ENCODE data around the gene DLL1.
A peak's percentile ranks its signal among the peaks of the same experiment; 100 is the strongest.

DLL1 gene

DNA sequence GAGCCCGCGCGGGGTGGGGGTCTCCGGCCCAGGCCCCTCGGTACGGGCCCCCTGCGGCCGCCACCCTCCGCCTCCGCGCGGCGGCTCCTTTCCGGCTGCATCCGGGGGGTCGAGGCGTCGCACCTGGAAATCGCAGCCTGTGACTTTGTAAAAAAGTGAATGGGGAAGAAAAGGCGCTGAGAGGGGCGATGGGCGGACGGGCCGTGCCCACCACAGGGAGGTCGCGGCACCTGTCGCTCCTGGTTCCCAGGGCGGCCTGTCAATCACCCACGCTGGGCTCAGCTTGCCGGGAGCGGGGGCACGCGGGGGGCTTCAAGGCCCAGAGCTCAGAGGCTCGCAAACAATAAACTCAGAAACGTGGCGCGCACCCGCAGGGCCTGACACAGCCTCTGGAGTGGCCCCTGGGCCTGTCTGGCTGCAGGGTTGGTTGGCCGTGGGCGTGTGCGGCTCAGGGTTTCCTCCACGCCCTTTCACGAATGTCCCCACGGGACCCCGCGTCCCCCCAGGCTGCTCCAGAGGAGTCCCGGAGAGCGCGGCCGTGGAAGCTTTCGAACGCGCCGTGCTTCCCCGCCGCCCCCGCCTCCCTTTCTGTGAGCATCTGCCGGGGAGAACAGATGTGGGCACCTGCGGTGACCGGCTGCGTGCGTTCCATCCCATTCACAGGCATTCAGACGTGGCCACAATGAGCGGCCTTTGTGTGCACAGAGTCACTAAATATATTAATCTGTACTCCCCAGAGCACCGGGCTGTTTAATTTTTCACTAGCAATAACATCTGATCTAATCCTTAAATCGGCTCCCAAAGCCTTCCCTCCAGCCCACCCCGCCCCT lies 6.1 kb upstream of the DLL1 start:
- DNase-seq (ENCODE audit: low read depth): no peak
- no peak overlapping the region for H3K4me3 ChIP-seq (ENCODE audit: low read depth, low read length)

DNA sequence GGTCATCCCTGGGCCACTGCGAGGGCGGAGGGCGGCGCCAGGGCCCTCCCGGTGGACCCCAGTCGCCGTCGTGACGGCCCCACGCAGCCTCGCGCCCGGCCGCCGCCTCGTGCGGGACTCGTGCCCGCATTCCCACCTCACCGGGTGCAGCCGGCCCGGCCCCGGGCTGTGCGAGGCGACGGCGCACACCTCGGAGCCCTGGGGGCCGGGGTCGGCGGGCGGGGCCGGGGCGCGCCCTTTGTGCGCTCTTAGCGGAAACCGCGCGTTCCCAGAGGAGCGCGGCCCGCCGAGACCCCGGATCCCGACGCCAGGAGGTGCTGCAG lies 5.5 kb upstream of the DLL1 start:
- peak overlapping the region; percentile 47 for H3K4me3 ChIP-seq (ENCODE audit: low read depth, low read length)
- DNase-seq (ENCODE audit: low read depth): no peak

DNA sequence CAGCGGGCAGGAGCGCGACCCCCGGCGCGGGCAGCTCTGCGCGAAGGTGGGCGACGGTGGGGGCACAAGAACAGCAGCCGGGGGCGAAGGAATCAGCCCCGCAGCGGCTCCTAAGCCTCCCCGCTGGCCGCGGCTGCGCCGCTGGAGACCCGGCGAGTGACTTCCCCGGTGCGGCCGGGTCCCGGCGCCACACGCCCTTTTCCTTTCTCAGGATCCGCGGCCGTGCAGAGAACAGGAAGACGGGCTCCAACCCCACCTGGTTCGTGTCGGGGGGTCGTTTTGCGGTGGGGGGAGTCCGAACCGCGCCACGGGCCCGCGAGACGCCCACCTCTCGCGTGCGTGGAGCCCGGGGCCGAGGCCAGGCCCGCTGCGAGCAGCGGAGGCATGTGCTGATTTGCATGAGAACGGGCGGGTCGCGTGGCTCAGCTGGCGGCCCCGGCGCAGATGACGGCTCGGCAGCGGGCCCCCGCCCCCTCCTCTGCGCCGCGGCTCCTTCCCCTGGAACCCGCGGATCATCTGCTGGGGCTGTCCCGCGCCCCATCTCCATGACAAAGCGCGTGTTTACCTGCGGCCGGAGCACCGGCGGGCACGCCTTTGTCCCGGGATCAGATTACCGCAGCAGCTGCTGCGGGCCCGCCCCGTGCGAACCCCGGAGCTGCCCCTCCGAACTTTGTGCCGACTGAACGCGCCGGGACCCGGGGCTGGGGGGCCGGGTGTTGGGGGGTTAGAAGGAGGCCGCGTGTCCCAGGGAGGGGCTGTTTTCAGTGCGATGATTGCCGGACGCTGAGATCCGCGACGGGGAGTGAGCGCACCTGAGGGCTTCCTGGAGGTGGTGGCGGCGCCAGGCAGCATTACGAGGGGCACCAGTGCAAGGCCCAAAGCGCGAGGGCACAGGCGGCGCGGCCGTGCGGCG lies 4.9 kb upstream of the DLL1 start:
- DNase-seq (ENCODE audit: low read depth): no peak
- peak overlapping the region; percentile 47 for H3K4me3 ChIP-seq (ENCODE audit: low read depth, low read length)

DNA sequence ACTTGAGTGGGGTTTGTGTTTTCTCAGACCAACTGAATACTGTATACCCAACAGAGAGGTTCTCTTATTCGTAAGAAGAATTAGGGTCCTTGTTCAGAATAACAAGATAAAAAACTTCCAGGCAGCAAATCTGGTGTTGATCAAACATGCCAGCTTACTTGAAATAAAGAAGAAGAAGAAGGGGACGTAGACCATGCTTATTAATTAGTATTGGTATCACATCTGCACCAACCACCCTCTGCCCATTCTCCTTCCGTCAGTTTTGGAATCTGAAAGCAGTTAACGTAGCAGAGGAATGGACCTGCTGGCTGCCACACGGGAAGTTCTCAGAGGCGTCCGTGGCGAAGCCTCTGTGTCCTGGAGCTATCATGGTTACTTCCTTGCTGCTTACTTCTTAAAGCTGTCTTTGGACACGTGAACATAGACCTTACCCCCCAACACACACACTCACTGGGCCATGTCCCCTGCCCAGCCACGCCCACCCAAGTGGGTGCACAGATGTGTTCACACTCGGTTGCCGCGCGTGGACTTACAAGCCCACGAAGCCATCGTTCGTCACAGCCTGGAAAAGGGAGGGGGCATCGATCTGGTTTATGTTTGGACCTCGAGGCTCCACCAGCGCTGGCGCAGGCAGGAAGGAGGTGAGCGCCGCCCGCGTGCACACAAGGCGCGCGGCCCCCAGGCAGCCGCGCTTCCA lies 4.1 kb upstream of the DLL1 start:
- no peak for DNase-seq (ENCODE audit: low read depth)
- H3K4me3 ChIP-seq (ENCODE audit: low read depth, low read length): peak overlapping the region; percentile 47

DNA sequence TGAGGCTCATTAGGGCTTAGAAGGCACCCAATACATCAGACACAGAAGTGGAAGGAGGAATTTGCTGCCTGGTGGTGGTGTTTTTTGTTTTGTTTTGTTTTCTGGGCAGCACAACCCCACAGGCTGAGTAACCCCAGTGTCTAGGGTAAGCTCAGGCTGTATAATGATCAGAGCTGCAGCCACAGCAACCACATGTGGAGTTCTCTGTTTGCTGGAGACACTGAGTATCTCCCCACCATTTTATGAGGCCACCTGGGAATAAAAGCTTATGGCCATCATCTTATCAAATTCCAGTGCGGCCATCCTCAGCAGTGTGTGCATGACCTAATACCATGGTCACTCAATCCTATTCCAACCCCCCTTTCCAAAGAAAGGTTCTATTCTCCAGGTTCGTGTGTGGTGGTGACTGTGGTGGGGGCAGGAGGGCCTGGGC lies 3.4 kb upstream of the DLL1 start:
- H3K4me3 ChIP-seq (ENCODE audit: low read depth, low read length): no peak overlapping the region
- no peak for DNase-seq (ENCODE audit: low read depth)

DNA sequence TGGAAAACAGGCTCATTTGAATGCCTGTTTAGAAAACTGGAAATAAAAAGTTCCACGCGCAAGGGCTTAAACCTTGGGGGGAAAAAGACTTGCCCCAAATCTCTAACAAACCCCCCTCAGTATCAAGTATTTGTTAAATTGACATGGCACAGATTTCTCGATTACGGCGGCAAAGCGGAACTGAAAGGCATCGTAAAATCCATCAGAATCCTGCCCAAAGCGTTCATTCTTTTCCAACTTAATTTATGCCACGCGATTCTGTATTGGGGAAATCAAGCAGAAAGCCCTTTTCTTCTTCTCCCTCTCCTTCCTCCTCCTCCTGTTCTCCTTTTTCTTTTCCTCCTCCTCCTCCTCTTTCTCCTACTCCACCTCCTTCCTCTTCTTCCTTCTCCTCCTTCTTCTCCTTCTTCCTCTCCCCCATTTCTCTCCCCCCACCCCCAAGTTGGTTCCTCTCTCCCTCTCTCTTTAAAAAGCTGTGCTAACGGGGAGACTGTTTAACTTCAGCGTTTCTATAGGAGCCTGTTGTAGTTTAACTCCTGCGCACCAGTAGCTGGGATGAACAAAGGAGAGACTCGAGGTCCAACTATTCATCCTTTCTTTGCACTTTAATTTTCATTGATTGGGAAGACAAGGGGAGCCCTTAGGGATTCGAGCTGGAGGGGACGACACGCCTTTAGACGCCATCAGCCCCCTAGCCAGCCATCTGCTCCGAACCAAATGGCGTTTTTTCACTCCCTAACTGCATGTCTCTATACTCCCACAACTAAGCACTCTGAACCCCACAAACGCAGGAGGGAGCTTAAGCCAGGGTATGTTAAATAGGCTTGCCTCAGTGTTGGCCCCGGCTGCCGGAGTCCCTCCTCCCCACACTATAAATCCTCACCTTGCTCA lies 2.7 kb upstream of the DLL1 start:
- DNase-seq (ENCODE audit: low read depth): no peak
- peak overlapping the region; percentile 18 for H3K4me3 ChIP-seq (ENCODE audit: low read depth, low read length)

DNA sequence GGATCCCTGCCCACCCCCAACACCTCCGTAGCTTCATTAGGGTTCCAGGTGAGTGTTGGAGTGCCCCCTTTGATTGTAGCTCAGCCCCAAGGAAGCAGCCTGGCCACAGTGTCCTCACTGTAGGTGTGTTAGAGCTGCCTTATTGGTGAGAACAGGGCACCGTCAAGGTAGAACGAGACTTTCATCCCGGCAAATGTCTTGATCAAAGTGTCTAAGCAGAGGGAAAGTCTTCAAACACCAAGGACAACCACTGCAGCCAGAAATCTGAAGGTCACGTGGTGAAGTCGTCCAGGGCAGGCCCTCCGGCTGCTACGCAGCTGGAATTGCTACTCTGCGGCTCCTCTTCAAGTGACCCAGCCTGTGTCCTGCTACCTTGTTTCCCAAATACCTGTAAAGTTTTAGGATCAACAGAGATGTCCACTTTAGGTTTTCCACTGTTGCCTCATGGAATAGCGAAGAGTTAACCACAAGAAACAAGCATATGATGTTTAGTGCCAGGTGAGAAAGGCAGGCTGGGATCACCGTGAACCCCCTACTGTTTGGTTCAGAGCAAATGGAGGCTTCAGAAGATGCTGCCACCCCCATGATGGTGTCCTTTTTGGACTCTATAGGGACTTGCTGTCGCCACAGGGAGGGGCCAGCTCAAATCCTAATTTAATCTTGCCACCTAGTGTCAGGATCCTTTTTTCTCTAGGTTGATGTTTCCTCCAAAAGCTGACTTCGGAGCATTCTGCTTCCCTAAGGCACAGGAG lies 1.7 kb upstream of the DLL1 start:
- H3K4me3 ChIP-seq (ENCODE audit: low read depth, low read length): no peak overlapping the region
- DNase-seq (ENCODE audit: low read depth): no peak

DNA sequence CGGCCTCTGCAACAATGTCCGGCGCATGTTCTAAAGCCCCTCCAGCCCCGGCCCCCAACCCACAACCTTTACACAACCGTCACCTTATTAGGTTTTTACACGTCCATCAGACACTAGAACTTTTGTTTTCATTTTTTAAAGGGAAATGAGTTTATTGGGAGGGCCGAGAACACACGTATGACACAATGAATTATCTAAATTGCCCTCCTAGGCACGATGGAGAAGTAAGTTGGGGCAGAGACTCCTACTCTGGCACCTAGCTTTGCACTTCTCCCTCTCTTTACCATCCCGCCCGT lies 1.2 kb upstream of the DLL1 start:
- H3K4me3 ChIP-seq (ENCODE audit: low read depth, low read length): peak overlapping the region; percentile 65
- no peak for DNase-seq (ENCODE audit: low read depth)

DNA sequence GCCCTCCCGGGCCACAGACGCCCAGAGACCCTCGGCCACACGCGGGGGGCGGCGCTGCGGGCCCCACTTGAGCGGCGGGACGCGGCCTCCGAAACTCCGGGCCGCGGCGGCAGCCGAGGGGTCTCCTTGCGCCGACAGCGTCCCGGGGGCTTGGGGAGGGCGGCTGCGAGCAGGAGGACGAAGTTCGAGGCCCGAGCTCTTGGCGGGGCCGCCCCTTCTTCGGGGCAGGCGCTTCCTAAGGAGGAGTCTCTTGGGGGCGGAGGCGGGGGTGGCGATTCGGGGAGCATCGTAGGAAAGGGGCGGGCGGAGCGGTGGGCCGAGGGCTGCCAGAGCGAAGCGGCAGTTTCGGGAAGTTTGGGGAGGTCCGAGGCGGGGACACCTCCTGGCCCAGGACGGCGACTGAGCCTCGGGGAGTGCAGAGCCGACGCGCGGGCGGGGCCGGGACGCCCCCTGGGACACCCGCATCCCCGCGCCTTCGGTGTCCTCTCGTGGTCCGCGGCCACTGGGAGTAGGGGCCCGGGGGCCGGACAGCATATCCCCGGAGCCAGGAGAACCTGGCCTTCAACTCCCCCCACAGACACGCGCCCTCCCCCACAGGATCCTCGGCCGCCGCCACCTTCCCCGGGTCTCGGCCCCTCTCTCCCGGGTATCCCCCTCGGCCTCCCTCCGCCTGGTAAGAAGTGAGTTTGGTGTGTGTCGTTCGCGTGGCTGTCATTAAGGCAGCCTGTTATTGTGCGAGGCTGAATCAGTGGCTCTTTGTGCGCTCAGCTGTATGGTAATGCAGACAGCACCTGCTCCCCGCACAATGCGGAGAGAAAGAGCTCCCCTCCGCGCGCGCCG lies 613 bp upstream of the DLL1 start:
- no peak for DNase-seq (ENCODE audit: low read depth)
- peak overlapping the region; percentile 65 for H3K4me3 ChIP-seq (ENCODE audit: low read depth, low read length)

DNA sequence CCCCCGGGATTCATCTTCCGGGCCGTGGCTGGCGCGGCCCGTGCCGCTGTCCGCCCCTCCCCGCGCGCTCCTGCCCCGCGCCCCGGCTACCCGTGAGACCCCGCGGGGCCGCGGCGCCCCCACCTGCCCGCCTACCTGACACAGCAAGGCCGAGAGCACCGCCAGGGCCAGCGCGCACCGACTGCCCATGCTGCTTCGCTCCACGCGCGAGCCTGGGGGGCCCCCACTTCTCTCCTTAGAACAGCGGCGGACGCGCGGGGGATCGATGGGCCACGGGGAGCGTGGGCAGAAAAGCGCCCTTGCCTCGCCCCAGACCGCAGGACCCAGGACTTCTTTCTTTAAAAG lies 955 bp downstream of the DLL1 start:
- no peak for DNase-seq (ENCODE audit: low read depth)
- H3K4me3 ChIP-seq (ENCODE audit: low read depth, low read length): peak overlapping the region; percentile 65

DNA sequence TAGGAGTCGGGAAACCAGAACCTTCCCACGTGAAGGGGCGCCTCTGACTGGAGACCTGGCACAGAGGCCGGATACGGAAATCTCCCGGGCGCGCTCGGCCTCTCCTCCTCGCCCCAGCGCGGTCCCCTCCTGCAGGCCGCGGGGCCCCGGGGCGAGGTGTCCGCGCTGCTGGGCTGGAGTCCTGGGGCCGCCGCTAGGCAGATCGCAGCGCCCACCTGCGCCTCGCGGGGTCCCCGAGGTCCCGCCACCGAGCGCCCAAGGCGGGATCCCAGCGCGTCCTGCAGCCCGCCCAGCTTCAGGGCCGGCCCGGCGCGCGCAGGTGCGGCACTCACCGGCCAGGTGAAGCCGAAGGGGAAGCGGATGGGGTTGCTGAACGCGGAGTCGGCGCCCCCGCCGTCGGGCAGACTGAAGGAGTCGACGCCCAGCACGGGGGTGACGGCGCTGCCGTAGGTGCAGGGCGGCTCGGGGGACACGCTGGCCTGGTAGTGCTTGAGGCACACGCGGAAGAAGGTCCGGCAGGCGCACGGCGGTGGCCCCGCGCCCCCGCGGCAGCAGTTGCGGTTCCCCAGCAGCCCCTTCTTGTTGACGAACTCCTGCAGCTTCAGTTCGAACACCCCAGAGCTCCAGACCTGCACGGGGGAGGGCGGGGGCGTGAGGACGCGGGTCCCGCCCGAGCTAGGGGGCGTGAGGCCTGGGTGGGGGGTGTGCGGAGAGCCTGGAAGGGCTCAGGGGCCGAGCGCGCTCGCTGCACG lies 1.5 kb downstream of the DLL1 start:
- no peak for DNase-seq (ENCODE audit: low read depth)
- peak overlapping the region; percentile 65 for H3K4me3 ChIP-seq (ENCODE audit: low read depth, low read length)

DNA sequence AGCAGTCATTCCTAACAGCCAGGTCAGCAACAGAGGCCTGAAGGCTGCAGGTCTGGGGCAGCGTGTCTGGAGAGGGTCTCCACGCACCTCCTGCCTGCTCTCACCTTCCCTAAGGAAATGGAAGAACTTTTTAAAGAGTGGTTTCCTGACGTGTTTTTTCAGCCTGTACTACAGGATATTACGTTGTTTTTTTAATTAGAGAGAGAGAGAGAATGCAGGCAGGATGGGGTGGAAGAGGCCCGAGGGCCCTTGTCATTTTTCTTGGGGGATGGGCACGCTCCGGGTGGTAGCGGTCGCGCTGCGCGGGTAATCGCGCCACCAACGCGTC lies 2.1 kb downstream of the DLL1 start:
- no peak for DNase-seq (ENCODE audit: low read depth)
- peak overlapping the region; percentile 65 for H3K4me3 ChIP-seq (ENCODE audit: low read depth, low read length)

DNA sequence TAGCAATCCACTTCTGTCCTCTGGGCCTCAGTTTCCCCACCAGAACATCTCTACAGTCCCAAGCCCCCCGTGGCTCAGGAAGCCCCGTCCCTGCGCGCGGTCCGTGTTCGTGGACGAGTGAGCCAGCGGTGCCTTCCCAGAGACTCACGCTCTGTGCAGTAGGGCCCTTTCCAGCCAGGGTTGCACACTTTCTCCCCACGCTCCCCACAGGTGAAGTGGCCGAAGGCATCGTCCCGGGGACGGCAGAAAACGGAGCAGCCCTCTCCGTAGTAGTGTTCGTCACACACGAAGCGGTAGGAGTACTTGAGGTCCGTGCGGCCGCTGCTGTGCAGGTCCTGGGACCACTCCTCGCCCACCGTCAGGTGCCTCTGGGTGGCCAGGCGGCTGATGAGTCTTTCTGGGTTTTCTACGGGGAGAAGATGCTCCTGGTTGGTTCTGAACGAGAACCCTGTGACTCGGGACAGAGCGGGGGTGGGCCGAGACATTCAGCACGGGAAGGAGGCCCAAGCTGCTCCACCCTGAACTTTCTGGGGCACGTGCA lies 2.7 kb downstream of the DLL1 start:
- H3K4me3 ChIP-seq (ENCODE audit: low read depth, low read length): peak overlapping the region; percentile 5
- DNase-seq (ENCODE audit: low read depth): no peak

DNA sequence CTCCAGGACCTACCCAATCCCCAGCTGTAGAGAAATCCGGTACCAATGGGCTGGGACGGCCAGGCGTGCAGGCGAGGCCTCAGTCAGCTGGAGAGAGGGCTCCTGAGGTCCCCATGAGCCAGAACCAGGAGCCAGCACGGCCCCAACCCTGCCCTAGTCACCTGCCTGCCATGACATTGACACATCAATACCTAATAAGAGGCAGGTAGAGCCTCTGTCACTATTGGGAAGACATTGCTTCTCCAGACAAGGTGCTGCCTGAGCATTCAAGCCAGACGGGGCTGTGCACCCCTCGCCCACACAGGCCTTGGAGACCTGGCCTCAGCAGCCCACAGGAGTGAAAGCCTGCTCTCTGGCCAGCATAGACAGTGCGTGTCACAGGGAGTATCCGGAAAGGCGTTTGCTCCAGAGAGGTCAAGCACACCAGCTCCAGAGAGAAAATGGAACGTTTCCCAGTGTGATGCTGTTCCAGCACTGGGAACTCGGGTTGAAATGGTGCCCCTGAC lies 3.5 kb downstream of the DLL1 start:
- DNase-seq (ENCODE audit: low read depth): no peak
- H3K4me3 ChIP-seq (ENCODE audit: low read depth, low read length): no peak overlapping the region

DNA sequence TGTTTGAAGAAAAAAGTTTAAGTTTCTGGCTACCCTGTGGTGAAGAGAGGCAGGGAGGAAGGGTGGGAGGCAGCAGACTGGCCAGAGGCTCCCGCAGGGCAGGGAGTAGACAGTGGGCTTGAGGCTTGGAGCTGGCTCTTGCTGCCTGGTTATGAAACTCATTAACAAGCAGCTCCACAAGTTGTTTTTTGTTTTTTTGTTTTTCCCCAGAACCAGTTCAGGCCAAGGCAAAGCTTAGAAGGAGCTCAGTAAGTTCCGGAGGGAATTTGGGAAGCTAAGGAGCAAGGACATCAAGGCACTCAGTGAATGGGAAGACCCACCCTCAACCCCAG lies 4.0 kb downstream of the DLL1 start:
- H3K4me3 ChIP-seq (ENCODE audit: low read depth, low read length): no peak overlapping the region
- DNase-seq (ENCODE audit: low read depth): no peak

DNA sequence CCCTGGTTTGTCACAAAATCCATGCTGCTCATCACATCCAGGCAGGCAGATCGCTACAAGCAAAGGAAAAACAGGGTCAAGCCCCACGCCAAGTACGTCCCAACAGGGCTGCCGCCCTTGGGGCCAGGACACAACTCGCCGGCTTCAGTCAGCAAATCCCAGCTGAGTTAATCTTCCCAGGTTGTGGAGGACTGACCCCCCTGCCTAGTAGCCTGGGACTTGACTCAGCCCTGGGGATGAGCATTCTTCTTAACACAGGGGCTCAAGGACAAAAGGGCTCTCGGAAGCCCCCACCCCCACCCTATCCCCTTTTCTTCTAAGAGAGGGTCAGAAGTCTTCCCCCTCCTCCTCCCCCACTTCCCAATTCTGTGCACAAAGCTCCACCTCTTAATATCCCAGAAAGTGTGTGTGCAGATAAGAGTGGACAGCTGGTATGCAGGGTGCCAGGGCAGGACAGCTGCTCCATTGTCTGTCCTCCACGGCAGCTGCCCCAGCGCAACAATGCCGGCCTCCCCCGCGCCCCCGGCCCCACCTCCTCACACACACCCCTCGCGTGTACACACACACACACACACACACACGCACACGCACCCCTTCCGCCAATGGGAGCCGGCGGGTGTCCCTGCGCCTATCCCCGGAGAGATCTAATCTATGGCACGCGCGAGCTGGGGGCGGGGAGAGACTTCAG lies 4.5 kb downstream of the DLL1 start:
- peak; percentile 45 for DNase-seq (ENCODE audit: low read depth)
- H3K4me3 ChIP-seq (ENCODE audit: low read depth, low read length): no peak overlapping the region

DNA sequence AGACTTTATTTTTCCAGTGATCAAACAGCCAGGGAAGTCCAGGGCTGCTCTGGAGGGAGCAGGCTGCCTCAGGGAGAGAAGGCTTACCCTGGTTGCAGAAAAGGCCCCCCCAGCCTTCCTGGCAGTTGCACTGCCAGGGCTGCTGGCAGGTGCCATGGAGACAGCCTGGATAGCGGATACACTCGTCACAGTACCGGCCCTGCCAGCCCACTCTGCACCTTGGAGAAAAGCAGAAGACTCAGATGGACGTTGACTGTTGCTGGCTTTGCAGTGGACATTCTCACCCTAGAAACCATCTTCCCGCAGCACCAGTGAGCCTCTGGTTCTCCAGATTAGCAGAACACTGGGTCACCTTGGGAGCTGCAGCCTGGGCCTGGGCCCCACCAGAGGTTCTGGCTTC lies 5.4 kb downstream of the DLL1 start:
- H3K4me3 ChIP-seq (ENCODE audit: low read depth, low read length): no peak overlapping the region
- no peak for DNase-seq (ENCODE audit: low read depth)
